ENCODE measurements around the gene ACSM6. TPM values are rescaled to one million over a fixed set of nuclear protein-coding genes. Genes with fewer than 3 reads are reported as not detected.
"Not testable (repeated sequence)": the region's sequence is repeated elsewhere in the genome, so short reads cannot be mapped to it uniquely, and the experiment has no call there.

Gene ACSM6
- total and polyA plus RNA-seq, 2 of the 8 experiments (the other 6 are each of a cell fraction or from before 2014, with no cell fraction given), result 0.33 TPM; not detected in 1

DNA sequence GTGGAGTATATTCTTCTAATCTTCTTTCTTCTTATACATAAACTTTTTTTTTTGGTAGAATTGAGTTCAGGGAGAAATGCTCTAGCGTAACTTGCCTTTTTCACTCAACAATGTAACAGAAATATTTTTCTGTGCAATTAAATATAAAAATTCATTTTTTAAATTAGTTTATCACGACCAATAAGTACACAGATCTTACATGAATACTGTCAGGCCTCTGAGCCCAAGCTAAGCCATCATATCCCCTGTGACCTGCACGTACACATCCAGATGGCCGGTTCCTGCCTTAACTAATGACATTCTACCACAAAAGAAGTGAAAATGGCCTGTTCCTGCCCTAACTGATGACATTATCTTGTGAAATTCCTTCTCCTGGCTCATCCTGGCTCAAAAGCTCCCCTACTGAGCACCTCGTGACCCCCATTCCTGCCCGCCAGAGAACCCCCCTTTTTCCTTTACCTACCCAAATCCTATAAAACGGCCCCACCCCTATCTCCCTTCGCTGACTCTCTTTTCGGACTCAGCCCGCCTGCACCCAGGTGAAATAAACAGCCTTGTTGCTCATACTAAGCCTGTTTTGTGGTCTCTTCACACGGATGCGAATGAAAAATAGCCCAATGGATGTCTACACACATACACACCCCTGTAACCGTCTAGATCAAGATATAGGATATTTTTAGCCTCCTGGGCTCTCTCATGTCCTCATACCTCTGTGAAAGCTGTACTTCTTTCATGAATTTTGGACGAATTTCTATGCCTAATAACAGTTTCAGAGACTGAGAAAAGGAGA is 35.1 kb downstream of the ACSM6 start:
- Histone ChIP-seq H4K91ac (replicated peaks; ENCODE audit: insufficient read length, low read length) (peak overlapping the region; percentile 14), H3K27ac (ENCODE audit: low read depth, low read length) (peak overlapping the region; percentile 99), H3K4ac (replicated peaks; ENCODE audit: insufficient read length, low read depth, low read length) (peak overlapping the region; percentile 0), H3K4me1 (replicated peaks in 1 of 4; ENCODE audit: control insufficient read depth in 3 of 4, insufficient read depth in 4 of 4, low read length in 3 of 4) (peaks cover 4 to 34% (median 22%) of the 10 kb centered on the region in 4 experiments; a peak in 6 of 7 replicates), H3K36me3 (ENCODE audit: control insufficient read depth in 2 of 4, insufficient read depth in 4 of 4, low read length in 3 of 4) (peaks cover 0 to 12% (median 6%) of the 10 kb centered on the region in 4 experiments; a peak in 1 of 8 replicates), H2BK5ac (ENCODE audit: low read depth, low read length) (peak overlapping the region; percentile 100), H2BK120ac (replicated peaks; ENCODE audit: low read depth, low read length) (peak overlapping the region; percentile 85), H3K18ac (ENCODE audit: extremely low read depth, low read length) (peak overlapping the region; percentile 89; the same call in 1 of the 2 replicates), H4K5ac (ENCODE audit: insufficient read length, low read depth, low read length) (peak overlapping the region; percentile 96), H3K56ac (replicated peaks; ENCODE audit: insufficient read length, low read depth, low read length) (peak overlapping the region; percentile 12), H3K4me3 (ENCODE audit: extremely low read depth in 1 of 4, insufficient read depth in 2 of 4, low read depth in 3 of 4, low read length in 4 of 4) (peak overlapping the region in 3 of 4 experiments; percentile 2 to 55 (median 7); a peak in 3 of 8 replicates), H3K4me2 (ENCODE audit: insufficient read depth in 1 of 2, low read depth in 2 of 2, low read length in 2 of 2) (peak overlapping the region; percentile 75 to 85), H3K9ac (replicated peaks in 1 of 4; ENCODE audit: extremely low read depth in 1 of 4, low read depth in 3 of 4, low read length in 3 of 4) (peak overlapping the region in 3 of 4 experiments; percentile 2 to 64 (median 58); a peak in 5 of 7 replicates), H2BK12ac (ENCODE audit: low read depth, low read length) (peak overlapping the region; percentile 70; the same call in 1 of the 2 replicates)
- H2BK20ac ChIP-seq (ENCODE audit: low read length); H3K79me1 ChIP-seq (ENCODE audit: low read depth, low read length); H3K9me3 ChIP-seq (ENCODE audit: insufficient read depth in 2 of 2, low read depth in 1 of 2, low read length in 1 of 2); H2AK5ac ChIP-seq (ENCODE audit: low read depth, low read length); H3K79me2 ChIP-seq (ENCODE audit: control insufficient read depth in 1 of 2, insufficient read depth in 2 of 2, low read length in 2 of 2); H4K8ac ChIP-seq (ENCODE audit: extremely low read depth, insufficient read depth, low read length); H2AFZ ChIP-seq (ENCODE audit: low read length); H4K20me1 ChIP-seq (replicated peaks in 1 of 2; ENCODE audit: control insufficient read depth in 1 of 2, insufficient read depth in 2 of 2, low read length in 2 of 2); H2BK15ac ChIP-seq (ENCODE audit: low read length); H3K14ac ChIP-seq (ENCODE audit: insufficient read length); H3K23me2 ChIP-seq (ENCODE audit: low read depth, low read length); FAIRE-seq; H3K23ac ChIP-seq (ENCODE audit: insufficient read length); H3K27me3 ChIP-seq (replicated peaks in 1 of 4; ENCODE audit: control insufficient read depth in 3 of 4, extremely low read depth in 1 of 4, insufficient read depth in 3 of 4, low read length in 3 of 4); DNase-seq (ENCODE audit: low read depth in 1 of 2, low spot score in 2 of 2): not testable (repeated sequence)
- WGBS, 2 experiments (ENCODE audit: extremely low coverage in 1 of 2, insufficient coverage in 1 of 2, insufficient read length in 1 of 2, insufficient replicate concordance in 2 of 2, low coverage in 1 of 2, low lambda C conversion rate in 2 of 2, missing lambda C conversion rate in 1 of 2), result 17% methylated on average over 14 of the region's 14 CpGs; no CpG with 5 or more reads in 1 of the 2 experiments
- ChIA-PET POLR2A (ENCODE audit: partially characterized antibody) (interaction anchor here (0.6 to 5.9 kb wide), 19 partner anchors 7 to 510 kb away, joined by 3 to 57 read pairs (median 8); no protein-coding TSS in a partner anchor), CTCF (ENCODE audit: partially characterized antibody) (interaction anchor here (0.7 to 2.5 kb wide), 2 partner anchors 13 to 15 kb away, joined by 3 to 6 read pairs; no protein-coding TSS in a partner anchor)
- TF ChIP-seq, protein P1, sequence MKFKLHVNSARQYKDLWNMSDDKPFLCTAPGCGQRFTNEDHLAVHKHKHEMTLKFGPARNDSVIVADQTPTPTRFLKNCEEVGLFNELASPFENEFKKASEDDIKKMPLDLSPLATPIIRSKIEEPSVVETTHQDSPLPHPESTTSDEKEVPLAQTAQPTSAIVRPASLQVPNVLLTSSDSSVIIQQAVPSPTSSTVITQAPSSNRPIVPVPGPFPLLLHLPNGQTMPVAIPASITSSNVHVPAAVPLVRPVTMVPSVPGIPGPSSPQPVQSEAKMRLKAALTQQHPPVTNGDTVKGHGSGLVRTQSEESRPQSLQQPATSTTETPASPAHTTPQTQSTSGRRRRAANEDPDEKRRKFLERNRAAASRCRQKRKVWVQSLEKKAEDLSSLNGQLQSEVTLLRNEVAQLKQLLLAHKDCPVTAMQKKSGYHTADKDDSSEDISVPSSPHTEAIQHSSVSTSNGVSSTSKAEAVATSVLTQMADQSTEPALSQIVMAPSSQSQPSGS (IDR thresholded peaks at IDR 0.05; ENCODE audit: low read length), result peak; percentile 25; the same call in 1 of the 2 replicates
- TF ChIP-seq POLR2A (IDR thresholded peaks at IDR 0.05; ENCODE audit: control extremely low read depth in 1 of 2, low read depth in 2 of 2, low read length in 2 of 2), result 0 out of 3 replicates have a peak, but pooled peaks of 1 of the 2 experiments have one; percentile 56
- TF ChIP-seq TBP (IDR thresholded peaks at IDR 0.05; ENCODE audit: low read depth, low read length), result peak; percentile 51; the same call in 1 of the 2 replicates
- 0 out of 2 replicates have a peak, but pooled peaks have one; percentile 29 for TF ChIP-seq POLR2AphosphoS5 (IDR thresholded peaks at IDR 0.05; ENCODE audit: low read depth, low read length)
- peak; percentile 46; the same call in 1 of the 2 replicates for TF ChIP-seq TAF1 (IDR thresholded peaks at IDR 0.05; ENCODE audit: low read depth, low read length)

All from H1 (cell line).